IMR-90 (cell line): ENCODE measurements around the gene NAA15. TPM values are rescaled to one million over a fixed set of nuclear protein-coding genes. Genes with fewer than 3 reads are reported as not detected.

ENCODE experiments used
- ATAC-seq: fragments of 200-7000 bp; cut with Tn5 transposase; 2 replicates; pipeline ENCODE4 v1.9.1; 2020; ENCODE audit warnings: low read depth, mild to moderate bottlenecking, moderate library complexity
- BruUV-seq: library from RNA; stranded (reverse); fragments of 400-500 nt; replicated peaks from 2 replicates; lab custom pipeline; 2021; lab: Mats Ljungman, UMichigan
- CTCF ChIA-PET: fragments of 300-600 bp; formaldehyde crosslinking; extraction: SDS; loops from one replicate; lab custom pipeline; 2021; ENCODE audit warnings: antibody characterized with exemption; lab: Yijun Ruan, JAX
- POLR2A ChIA-PET: fragments of 300-600 bp; sonication (Branson Sonifier 250); formaldehyde crosslinking; loops from one replicate; lab custom pipeline; 2022; ENCODE audit warnings: antibody characterized with exemption; ENCODE audit not compliant: unreplicated experiment; lab: Charles Lee
- DNase-seq: peaks from one replicate; pipeline ENCODE4 v3.0.0; 2013
- H2AFZ ChIP-seq: replicated peaks from 2 replicates; pipeline ENCODE3; 2013; ENCODE audit warnings: low read length, mild to moderate bottlenecking; ENCODE audit not compliant: poor library complexity
- H2AK5ac ChIP-seq: 2 replicates; pipeline ENCODE4 v1.6.1; 2013; ENCODE audit warnings: low read depth, low read length, inconsistent platforms
- H2AK9ac ChIP-seq: replicated peaks from 2 replicates; pipeline ENCODE3; 2013; ENCODE audit warnings: mild to moderate bottlenecking, low read depth, low read length, moderate library complexity; ENCODE audit not compliant: poor library complexity
- H2BK120ac ChIP-seq: 2 replicates; pipeline ENCODE4 v1.6.1; 2013; ENCODE audit warnings: low read depth, low read length, inconsistent platforms
- H2BK15ac ChIP-seq: 3 replicates; pipeline ENCODE4 v1.6.1; 2013; ENCODE audit warnings: low read depth, low read length, inconsistent platforms
- H2BK20ac ChIP-seq: 2 replicates; pipeline ENCODE4 v1.6.1; 2013; ENCODE audit warnings: low read depth, mild to moderate bottlenecking, inconsistent platforms, low read length, moderate library complexity
- H2BK5ac ChIP-seq: 2 replicates; pipeline ENCODE4 v1.6.1; 2013; ENCODE audit warnings: mild to moderate bottlenecking, low read depth, low read length, inconsistent platforms; ENCODE audit not compliant: poor library complexity, severe bottlenecking
- H3K14ac ChIP-seq: replicated peaks from 2 replicates; pipeline ENCODE4 v1.6.1; 2013; ENCODE audit warnings: low read depth, low read length, inconsistent platforms
- H3K18ac ChIP-seq: 2 replicates; pipeline ENCODE4 v1.6.1; 2013; ENCODE audit warnings: low read depth, low read length, control low read depth
- H3K23ac ChIP-seq: 2 replicates; pipeline ENCODE4 v1.6.1; 2013; ENCODE audit warnings: low read depth, low read length, inconsistent platforms
- H3K27ac ChIP-seq: 2 replicates; pipeline ENCODE4 v1.5.1; 2013; ENCODE audit warnings: mild to moderate bottlenecking, control low read depth, low read length; ENCODE audit not compliant: insufficient read depth
- H3K27me3 ChIP-seq: 2 replicates; pipeline ENCODE4 v1.6.1; 2013; ENCODE audit warnings: low read length; ENCODE audit not compliant: control insufficient read depth, insufficient read depth
- H3K36me3 ChIP-seq: 2 replicates; pipeline ENCODE4 v1.6.1; 2013; ENCODE audit warnings: low read length, mixed read lengths; ENCODE audit not compliant: control insufficient read depth, insufficient read depth
- H3K4ac ChIP-seq: 2 replicates; pipeline ENCODE4 v1.6.1; 2013; ENCODE audit warnings: low read depth, low read length, inconsistent platforms
- H3K4me1 ChIP-seq: 2 replicates; pipeline ENCODE4 v1.6.1; 2013; ENCODE audit warnings: low read length, mixed read lengths; ENCODE audit not compliant: control insufficient read depth, insufficient read depth
- H3K4me2 ChIP-seq: 2 replicates; pipeline ENCODE4 v1.6.1; 2013; ENCODE audit warnings: low read depth, mild to moderate bottlenecking, control low read depth, low read length, moderate library complexity
- H3K4me3 ChIP-seq: 2 replicates; pipeline ENCODE4 v1.5.1; 2013; ENCODE audit warnings: low read depth, mild to moderate bottlenecking, control low read depth, low read length, moderate library complexity; ENCODE audit not compliant: insufficient read depth
- H3K56ac ChIP-seq: 2 replicates; pipeline ENCODE4 v1.6.1; 2013; ENCODE audit warnings: low read length, inconsistent platforms; ENCODE audit not compliant: insufficient read depth; ENCODE audit errors: extremely low read depth
- H3K79me1 ChIP-seq, 2 experiments: 2 replicates each; pipeline ENCODE4 v1.6.1; 2013; ENCODE audit warnings: low read length in 2 of 2, inconsistent platforms in 1 of 2, low read depth in 1 of 2
- H3K9ac ChIP-seq: 2 replicates; pipeline ENCODE4 v1.6.1; 2013; ENCODE audit warnings: low read depth, low read length, control low read depth
- H3K9me1 ChIP-seq: 2 replicates; pipeline ENCODE4 v1.6.1; 2013; ENCODE audit warnings: low read length, inconsistent platforms; ENCODE audit not compliant: insufficient read depth
- H3K9me3 ChIP-seq: 2 replicates; pipeline ENCODE4 v1.6.1; 2013; ENCODE audit warnings: low read length; ENCODE audit not compliant: control insufficient read depth, insufficient read depth
- H4K20me1 ChIP-seq: 2 replicates; pipeline ENCODE4 v1.6.1; 2013; ENCODE audit warnings: low read length, inconsistent platforms; ENCODE audit not compliant: insufficient read depth
- H4K5ac ChIP-seq: 2 replicates; pipeline ENCODE4 v1.6.1; 2013; ENCODE audit warnings: mild to moderate bottlenecking, low read depth, low read length, control low read depth
- H4K8ac ChIP-seq, 2 experiments: 2 replicates each; pipeline ENCODE4 v1.6.1; 2013; ENCODE audit warnings: low read depth in 2 of 2, low read length in 2 of 2, control low read depth in 1 of 2, inconsistent platforms in 1 of 2
- H4K91ac ChIP-seq: 2 replicates; pipeline ENCODE4 v1.6.1; 2013; ENCODE audit warnings: low read depth, low read length, inconsistent platforms; ENCODE audit not compliant: insufficient read depth
- CEBPB ChIP-seq: IDR thresholded peaks from 2 replicates; pipeline ENCODE4 v1.6.1; 2012; ENCODE audit warnings: low read depth, low read length, improper control_type of control experiment
- MAZ ChIP-seq: IDR thresholded peaks from 2 replicates; pipeline ENCODE4 v1.6.1; 2012; ENCODE audit warnings: low read depth, mild to moderate bottlenecking, low read length, improper control_type of control experiment, moderate library complexity, borderline replicate concordance
- MXI1 ChIP-seq: IDR thresholded peaks from 2 replicates; pipeline ENCODE4 v1.6.1; 2012; ENCODE audit warnings: low read depth, mild to moderate bottlenecking, low read length, moderate library complexity, borderline replicate concordance
- NFE2L2 ChIP-seq: fragments of 150-350 bp; IDR thresholded peaks from 2 replicates; pipeline ENCODE4 v1.6.1; 2016; ENCODE audit warnings: low read depth, mild to moderate bottlenecking, low read length
- POLR2A ChIP-seq: IDR thresholded peaks from 2 replicates; pipeline ENCODE4 v1.6.1; 2012; ENCODE audit warnings: mild to moderate bottlenecking, low read depth, low read length
- RCOR1 ChIP-seq: IDR thresholded peaks from 2 replicates; pipeline ENCODE4 v1.6.1; 2012; ENCODE audit warnings: mild to moderate bottlenecking, low read length, improper control_type of control experiment; ENCODE audit not compliant: insufficient replicate concordance
- WGBS, 2 experiments: methylation state at CpG; one replicate each; pipeline versions ENCODE4 v1.1.5 to v1.1.7; 2013; ENCODE audit warnings: missing lambda C conversion rate in 2 of 2; ENCODE audit not compliant: insufficient read length in 1 of 2; ENCODE audit errors: extremely low coverage in 2 of 2; 5-methylcytosine and 5-hydroxymethylcytosine counted together
- dilution Hi-C: fragments of 300-500 bp; cut with HindIII; formaldehyde crosslinking; loops from one replicate; pipeline ENCODE4 v1.14.3; 2018; ENCODE audit warnings: low sequenced_read_pairs; ENCODE audit not compliant: unreplicated experiment
- in situ Hi-C: fragments of 300-500 bp; cut with MboI; formaldehyde crosslinking; loops from 3 replicates; pipeline ENCODE4 v1.14.3; 2019; ENCODE audit warnings: low sequenced_read_pairs, inconsistent platforms, mixed read lengths
- intact Hi-C: fragments of 100-400 bp; cut with micrococcal nuclease; formaldehyde crosslinking; loops from 2 replicates; pipeline ENCODE4 v1.10.0; 2022
- polyA plus RNA-seq, 3 experiments: library from polyadenylated mRNA; depleted of rRNA; stranded (reverse); fragments of >200 nt; gene quantifications; 2 replicates each; pipeline ENCODE4 v1.2.3, GENCODE V29; 2012; ENCODE audit warnings: low replicate concordance in 1 of 3
- total RNA-seq: library from RNA; depleted of rRNA; stranded (reverse); fragments of >200 nt; gene quantifications from 2 replicates; pipeline ENCODE4 v1.2.3, GENCODE V29; 2012

The NAA15 gene
- total and polyA plus RNA-seq, 2 of the 4 experiments (the other 2 are of a cell fraction): 11.0 to 43.4 TPM

- H2BK15ac ChIP-seq: no peak overlapping the region
- no peak overlapping the region for H2AFZ ChIP-seq
- no peak overlapping the region for H2AK5ac ChIP-seq
- H3K4ac ChIP-seq: 0 out of 2 replicates have a peak overlapping the region, but pooled peaks have one; percentile 30
- H4K8ac ChIP-seq: peak overlapping the region in 1 of 2 experiments; percentile 39; a peak in 1 of 4 replicates
- no CpG with 5 or more reads among the region's 2 CpGs for WGBS, 2 experiments
- in situ Hi-C loops (no loop called here), intact Hi-C loops (no loop called here), dilution Hi-C loops (no loop called here)
- H2BK5ac ChIP-seq: no peak overlapping the region
- no peak overlapping the region for H3K27ac ChIP-seq
- DNase-seq (peak; percentile 86), ATAC-seq (peak; percentile 78)
- no peaks in the 10 kb centered on the region for H4K20me1 ChIP-seq
- no peak overlapping the region for H3K18ac ChIP-seq
- no peak overlapping the region for H3K9ac ChIP-seq
- H4K5ac ChIP-seq: no peak overlapping the region
- BruUV-seq: no TSS peak
- H3K79me1 ChIP-seq: no peaks in the 10 kb centered on the region; a peak in 1 of 4 replicates
- H2AK9ac ChIP-seq: no peak overlapping the region
- TF ChIP-seq MAZ (no peak), RCOR1 (no peak), CEBPB (peak; percentile 80), NFE2L2 (no peak), POLR2A (no peak), MXI1 (no peak)
- ChIA-PET POLR2A (interaction anchor here (0.6 kb wide), 1 partner anchor 70 kb away, joined by 5 read pairs; no protein-coding TSS in a partner anchor), CTCF (no interaction called here)
- H3K36me3 ChIP-seq: no peaks in the 10 kb centered on the region
- H3K23ac ChIP-seq: no peak overlapping the region
- H3K9me1 ChIP-seq: peaks cover 3% of the 10 kb centered on the region; the same call in 1 of the 2 replicates
- H3K4me3 ChIP-seq: no peak overlapping the region
- peak overlapping the region; percentile 42; the same call in 1 of the 2 replicates for H3K4me2 ChIP-seq
- H3K14ac ChIP-seq: 0 out of 2 replicates have a peak overlapping the region, but pooled peaks have one; percentile 7
- no peak overlapping the region for H2BK120ac ChIP-seq
- no peak overlapping the region for H3K56ac ChIP-seq
- no peaks in the 10 kb centered on the region for H3K4me1 ChIP-seq
- H3K9me3 ChIP-seq: no peaks in the 10 kb centered on the region
- no peaks in the 10 kb centered on the region for H3K27me3 ChIP-seq
- H2BK20ac ChIP-seq: no peak overlapping the region
- no peak overlapping the region for H4K91ac ChIP-seq
Observed at GRCh38 chr4:139419388-139419914, 118.1 kb downstream of the NAA15 start.
